ENCODE results near the gene GRB10. TPM values are rescaled to one million over a fixed set of nuclear protein-coding genes. Genes with fewer than 3 reads are reported as not detected.

GRB10 gene
- total and polyA plus RNA-seq, 2 of the 8 experiments (the other 6 are each of a cell fraction or from before 2014, with no cell fraction given) = 35.7 to 97.0 TPM

DNA sequence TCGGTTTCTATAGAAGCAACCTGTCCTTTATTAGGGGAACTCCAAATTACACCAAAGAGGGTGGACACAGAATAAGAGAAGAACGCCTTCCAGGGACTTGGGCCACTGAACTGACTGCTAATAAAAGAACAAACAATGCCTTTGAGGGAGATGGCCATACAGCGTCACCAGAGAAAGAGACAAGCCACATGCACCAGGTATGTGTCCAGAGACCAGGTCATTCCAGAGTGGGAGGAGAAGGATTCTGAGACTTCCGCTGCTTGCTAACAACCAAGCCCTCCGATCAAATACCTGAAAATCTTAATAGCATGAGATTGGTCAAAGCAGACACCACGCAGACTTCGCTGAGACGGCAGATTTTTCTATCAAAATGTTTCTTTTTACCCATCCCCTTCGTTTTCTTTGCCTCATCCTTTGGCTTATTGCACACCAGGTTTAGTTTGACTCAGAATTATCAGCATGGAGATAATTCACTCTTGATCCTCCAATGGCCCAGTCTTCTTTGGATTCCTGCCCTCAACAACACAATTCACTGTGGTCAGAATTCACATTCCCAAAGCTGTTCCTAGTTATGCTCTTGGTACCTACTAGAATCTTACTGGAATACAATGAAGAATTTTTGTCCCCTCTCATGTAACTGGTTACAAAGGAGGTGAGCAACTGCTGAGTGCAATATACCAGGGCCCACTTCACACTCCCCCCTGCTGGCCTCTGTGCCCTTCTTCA lies 130.1 kb downstream of the GRB10 start:
- H3K27me3 ChIP-seq (replicated peaks in 1 of 4; ENCODE audit: control insufficient read depth in 3 of 4, extremely low read depth in 1 of 4, insufficient read depth in 3 of 4, low read length in 3 of 4) = no peaks in the 10 kb centered on the region
- H2AFZ ChIP-seq (ENCODE audit: low read length) = no peak overlapping the region
- H3K79me1 ChIP-seq (ENCODE audit: low read depth, low read length) = peaks cover 6% of the 10 kb centered on the region
- H2BK20ac ChIP-seq (ENCODE audit: low read length) = no peak overlapping the region
- H3K27ac ChIP-seq (ENCODE audit: low read depth, low read length) = no peak overlapping the region
- no peak overlapping the region for H4K8ac ChIP-seq (ENCODE audit: extremely low read depth, insufficient read depth, low read length)
- H3K9me3 ChIP-seq (ENCODE audit: insufficient read depth in 2 of 2, low read depth in 1 of 2, low read length in 1 of 2) = no peaks in the 10 kb centered on the region
- H3K4me1 ChIP-seq (replicated peaks in 1 of 4; ENCODE audit: control insufficient read depth in 3 of 4, insufficient read depth in 4 of 4, low read length in 3 of 4) = no peaks in the 10 kb centered on the region; a peak in 1 of 7 replicates
- no peak overlapping the region for H3K56ac ChIP-seq (replicated peaks; ENCODE audit: insufficient read length, low read depth, low read length)
- no peak overlapping the region for H3K4ac ChIP-seq (replicated peaks; ENCODE audit: insufficient read length, low read depth, low read length)
- H3K23ac ChIP-seq (ENCODE audit: insufficient read length) = no peak overlapping the region
- no peak overlapping the region for H3K4me3 ChIP-seq (ENCODE audit: extremely low read depth in 1 of 4, insufficient read depth in 2 of 4, low read depth in 3 of 4, low read length in 4 of 4)
- H2AK5ac ChIP-seq (ENCODE audit: low read depth, low read length) = no peak overlapping the region
- 92% methylated on average over 9 of the region's 9 CpGs; no CpG with 5 or more reads in 1 of the 2 experiments for WGBS, 2 experiments (ENCODE audit: extremely low coverage in 1 of 2, insufficient coverage in 1 of 2, insufficient read length in 1 of 2, insufficient replicate concordance in 2 of 2, low coverage in 1 of 2, low lambda C conversion rate in 2 of 2, missing lambda C conversion rate in 1 of 2)
- peaks cover 3% of the 10 kb centered on the region in 2 experiments; a peak in 3 of 4 replicates for H3K79me2 ChIP-seq (ENCODE audit: control insufficient read depth in 1 of 2, insufficient read depth in 2 of 2, low read length in 2 of 2)
- H2BK12ac ChIP-seq (ENCODE audit: low read depth, low read length) = no peak overlapping the region
- H3K18ac ChIP-seq (ENCODE audit: extremely low read depth, low read length) = no peak overlapping the region
- no peak overlapping the region for H4K5ac ChIP-seq (ENCODE audit: insufficient read length, low read depth, low read length)
- FAIRE-seq = no peak
- H2BK120ac ChIP-seq (replicated peaks; ENCODE audit: low read depth, low read length) = no peak overlapping the region
- POLR2A ChIA-PET (ENCODE audit: partially characterized antibody) = interaction anchor here (0.6 to 1.6 kb wide), 2 partner anchors 9 to 47 kb away, joined by 3 read pairs; no protein-coding TSS in a partner anchor
- no peak for TF ChIP-seq ZNF274 (IDR thresholded peaks at IDR 0.05; ENCODE audit: borderline replicate concordance, extremely low read depth, low read length)
- TF ChIP-seq EZH2 (IDR thresholded peaks at IDR 0.05; ENCODE audit: low read depth, low read length, severe bottlenecking) = no peak
- no peak for TF ChIP-seq BACH1 (IDR thresholded peaks at IDR 0.05; ENCODE audit: low read length)
- no peak for TF ChIP-seq JUND (IDR thresholded peaks at IDR 0.05; ENCODE audit: low read length)
- no peak overlapping the region; the same call in 1 of the 2 replicates for H2BK5ac ChIP-seq (ENCODE audit: low read depth, low read length)
- no peak overlapping the region for H4K91ac ChIP-seq (replicated peaks; ENCODE audit: insufficient read length, low read length)
- CTCF ChIA-PET (ENCODE audit: partially characterized antibody) = interaction anchor here (0.9 to 3.3 kb wide), 6 partner anchors 8 to 184 kb away, joined by 3 to 6 read pairs (median 4); no protein-coding TSS in a partner anchor
- H3K4me2 ChIP-seq (ENCODE audit: insufficient read depth in 1 of 2, low read depth in 2 of 2, low read length in 2 of 2) = no peak overlapping the region
- no peak overlapping the region for H3K9ac ChIP-seq (replicated peaks in 1 of 4; ENCODE audit: extremely low read depth in 1 of 4, low read depth in 3 of 4, low read length in 3 of 4)
- H2BK15ac ChIP-seq (ENCODE audit: low read length) = no peak overlapping the region
- H4K20me1 ChIP-seq (replicated peaks in 1 of 2; ENCODE audit: control insufficient read depth in 1 of 2, insufficient read depth in 2 of 2, low read length in 2 of 2) = peaks cover 0 to 4% of the 10 kb centered on the region in 2 experiments
- peak in 1 of 2 experiments; percentile 19 for DNase-seq (ENCODE audit: low read depth in 1 of 2, low spot score in 2 of 2)
- H3K14ac ChIP-seq (ENCODE audit: insufficient read length) = no peak overlapping the region
- H3K36me3 ChIP-seq (ENCODE audit: control insufficient read depth in 2 of 4, insufficient read depth in 4 of 4, low read length in 3 of 4) = peaks cover 0 to 3% (median under 1%) of the 10 kb centered on the region in 4 experiments; a peak in 2 of 8 replicates
- H3K23me2 ChIP-seq (ENCODE audit: low read depth, low read length) = no peaks in the 10 kb centered on the region

All from H1 (cell line).